GM21423 (cell line): ENCODE measurements around the gene NSUN5.
"Not testable (repeated sequence)": the region's sequence is repeated elsewhere in the genome, so short reads cannot be mapped to it uniquely, and the experiment has no call there.

Source experiments
- ATAC-seq: cut with Tn5 transposase; IDR thresholded peaks from one replicate; pipeline ENCODE4 v1.9.1; 2021; ENCODE audit warnings: mild to moderate bottlenecking, moderate library complexity; ENCODE audit not compliant: unreplicated experiment

Gene NSUN5

DNA sequence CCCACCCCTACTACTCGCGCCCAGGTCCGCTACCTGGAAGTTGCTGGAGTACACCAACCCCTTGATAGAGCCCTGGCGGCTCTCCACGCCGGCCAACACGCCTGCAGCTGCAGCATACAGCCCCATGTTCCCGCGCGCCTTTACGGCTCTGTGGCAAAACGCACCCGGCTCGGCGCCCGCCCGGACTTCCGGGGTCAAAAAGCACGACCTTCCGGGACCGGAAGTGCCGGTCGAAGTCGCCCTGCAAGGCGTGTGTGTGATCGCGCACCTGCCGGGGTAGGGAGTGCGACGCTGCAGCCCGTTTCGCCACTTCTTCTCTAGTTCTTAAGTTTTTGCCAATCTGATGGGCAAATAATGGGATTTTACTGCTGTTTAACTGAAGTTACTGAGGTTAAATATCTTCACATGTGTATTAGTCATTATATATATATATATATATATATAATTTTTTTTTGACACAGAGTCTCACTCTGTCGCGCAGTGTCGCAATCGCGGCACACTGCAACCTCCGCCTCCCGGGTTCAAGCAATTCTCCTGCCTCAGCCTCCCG lies at the start of gene NSUN5:
Gene NSUN5 (minus strand): TSS at position 162 of the 550 bp plus-strand sequence. CDS start 36 bp downstream, at position 126.
- peak; percentile 89 for ATAC-seq

DNA sequence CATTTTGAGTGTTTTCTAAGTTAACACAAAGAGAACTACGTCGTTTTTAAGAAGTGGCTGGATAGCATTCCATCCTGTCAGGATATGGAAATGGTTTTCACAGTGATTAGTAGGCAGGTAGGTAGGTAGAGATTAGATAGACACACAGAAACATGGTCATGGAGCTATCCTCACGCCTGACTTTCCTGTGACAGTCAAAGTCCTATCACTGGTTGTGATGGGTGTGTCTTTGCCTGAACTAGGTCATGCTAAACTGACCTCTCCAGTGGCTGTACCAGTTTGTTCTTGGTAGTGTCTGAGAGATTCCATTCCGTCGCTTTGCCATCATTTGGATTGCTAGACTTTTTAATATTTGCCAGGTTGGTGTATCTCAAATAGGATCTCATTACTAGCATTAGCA lies 47.5 kb upstream of the NSUN5 start:
- no peak for ATAC-seq

DNA sequence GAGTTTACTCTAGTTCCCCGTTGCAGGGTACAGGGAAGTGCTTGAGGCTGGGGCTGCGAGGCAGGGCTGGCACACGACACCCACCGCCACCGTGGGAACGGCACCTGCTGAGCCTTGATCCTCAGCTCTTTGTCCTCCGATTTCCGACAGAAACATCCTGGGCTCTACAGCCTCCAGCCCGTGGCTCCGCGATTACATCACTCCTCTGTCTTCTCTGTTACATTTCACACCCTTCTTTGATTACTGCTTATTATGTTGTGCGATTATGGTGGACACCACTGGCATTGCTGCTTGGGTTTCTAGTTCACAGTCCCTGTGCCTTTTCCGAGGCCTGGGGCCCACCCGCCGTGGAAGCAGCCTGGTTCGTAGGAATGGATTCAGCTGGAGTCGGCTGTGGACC lies 46.2 kb upstream of the NSUN5 start:
- ATAC-seq, result no peak

DNA sequence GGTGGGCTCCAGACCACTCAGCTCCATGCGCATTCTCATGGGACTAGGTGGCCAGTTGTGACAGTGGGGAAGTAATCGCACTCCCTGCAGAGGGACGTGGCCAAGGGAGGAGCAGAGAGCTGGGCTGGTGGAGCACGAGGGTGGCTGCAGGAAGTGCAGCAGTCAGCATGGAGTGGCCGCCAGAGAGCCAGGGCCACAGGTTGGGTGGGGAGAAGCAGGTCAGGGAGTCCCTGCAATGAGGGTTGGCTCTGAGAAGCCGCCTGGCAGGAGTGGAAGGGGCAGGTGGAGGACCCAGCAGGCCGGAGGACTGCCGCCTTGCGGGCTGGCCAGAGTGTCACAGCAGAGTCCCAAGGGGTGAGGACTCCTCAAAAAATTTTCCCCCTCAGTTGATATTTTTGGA lies 45.6 kb upstream of the NSUN5 start:
- ATAC-seq, result no peak

DNA sequence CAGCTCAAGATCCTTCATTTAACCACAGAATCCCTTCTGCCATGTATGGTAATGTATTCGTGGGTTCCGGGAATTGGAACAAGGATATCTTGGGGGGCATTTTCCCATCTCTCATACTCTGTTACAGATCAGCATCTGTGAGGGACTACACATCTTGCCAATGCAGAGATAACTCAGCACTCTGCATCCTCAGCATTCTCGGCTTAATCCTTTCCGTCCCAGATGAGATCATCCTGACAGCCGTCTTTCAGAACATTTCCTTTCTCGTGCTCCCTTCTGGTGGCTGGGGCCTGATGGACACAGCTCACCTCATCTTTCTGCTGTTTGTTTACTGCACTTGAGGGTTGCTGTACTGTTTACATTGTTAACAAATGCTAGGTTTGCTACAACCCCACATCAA lies 44.6 kb upstream of the NSUN5 start:
- no peak for ATAC-seq

DNA sequence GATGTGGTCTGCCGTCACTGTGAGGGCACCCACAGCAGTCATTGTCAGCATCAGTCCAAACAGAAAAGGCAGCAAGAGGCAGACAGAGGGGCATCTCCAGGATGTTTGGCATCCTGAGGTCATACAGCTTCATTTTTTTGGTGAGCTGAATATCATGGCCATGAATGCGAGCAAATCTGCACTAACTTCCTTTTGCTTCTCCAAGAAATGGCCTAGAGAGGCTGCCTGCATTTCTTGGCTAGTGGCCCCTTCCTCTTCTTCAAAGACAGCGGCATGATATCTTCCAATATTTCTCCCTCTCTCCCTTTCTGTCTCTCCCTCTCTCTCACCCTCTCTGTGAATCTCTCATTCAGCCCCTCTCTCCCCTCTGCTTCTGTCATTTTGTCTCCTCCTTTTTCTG lies 44.2 kb upstream of the NSUN5 start:
- no peak for ATAC-seq

DNA sequence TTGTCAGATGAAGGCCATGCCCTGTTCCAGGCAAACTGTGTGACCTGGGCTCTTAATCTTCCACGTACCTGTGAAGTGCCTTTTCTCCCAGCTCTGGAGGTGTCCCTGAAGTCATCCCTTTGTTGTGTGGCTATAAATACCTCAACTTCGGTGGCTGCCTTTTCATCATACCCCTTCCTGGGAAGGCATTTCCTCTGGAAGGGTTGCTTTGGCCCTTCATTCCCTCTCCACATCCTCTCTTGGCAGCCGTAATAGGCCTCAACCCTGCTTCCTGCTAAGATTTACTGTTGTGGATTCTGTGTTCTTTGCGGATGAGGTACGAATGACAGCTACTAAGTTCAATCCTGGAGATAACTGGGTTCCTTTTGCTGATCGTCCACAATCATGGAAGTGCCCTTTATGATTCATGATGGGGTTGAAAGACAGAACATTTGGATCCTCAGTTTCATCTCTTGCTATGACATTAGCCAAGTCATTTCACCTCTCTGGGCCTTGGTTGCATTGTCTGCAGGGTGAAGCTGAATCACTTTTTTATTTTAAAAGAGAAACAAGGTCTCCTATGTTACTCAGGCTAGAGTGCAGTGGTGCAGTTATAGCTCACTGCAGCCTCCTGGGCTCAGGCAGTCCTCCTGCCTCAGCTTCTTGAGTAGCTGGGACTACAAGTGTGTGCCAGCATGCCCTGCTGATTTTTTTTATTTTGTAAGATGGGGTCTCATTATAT lies 43.0 kb upstream of the NSUN5 start:
- ATAC-seq, result no peak

DNA sequence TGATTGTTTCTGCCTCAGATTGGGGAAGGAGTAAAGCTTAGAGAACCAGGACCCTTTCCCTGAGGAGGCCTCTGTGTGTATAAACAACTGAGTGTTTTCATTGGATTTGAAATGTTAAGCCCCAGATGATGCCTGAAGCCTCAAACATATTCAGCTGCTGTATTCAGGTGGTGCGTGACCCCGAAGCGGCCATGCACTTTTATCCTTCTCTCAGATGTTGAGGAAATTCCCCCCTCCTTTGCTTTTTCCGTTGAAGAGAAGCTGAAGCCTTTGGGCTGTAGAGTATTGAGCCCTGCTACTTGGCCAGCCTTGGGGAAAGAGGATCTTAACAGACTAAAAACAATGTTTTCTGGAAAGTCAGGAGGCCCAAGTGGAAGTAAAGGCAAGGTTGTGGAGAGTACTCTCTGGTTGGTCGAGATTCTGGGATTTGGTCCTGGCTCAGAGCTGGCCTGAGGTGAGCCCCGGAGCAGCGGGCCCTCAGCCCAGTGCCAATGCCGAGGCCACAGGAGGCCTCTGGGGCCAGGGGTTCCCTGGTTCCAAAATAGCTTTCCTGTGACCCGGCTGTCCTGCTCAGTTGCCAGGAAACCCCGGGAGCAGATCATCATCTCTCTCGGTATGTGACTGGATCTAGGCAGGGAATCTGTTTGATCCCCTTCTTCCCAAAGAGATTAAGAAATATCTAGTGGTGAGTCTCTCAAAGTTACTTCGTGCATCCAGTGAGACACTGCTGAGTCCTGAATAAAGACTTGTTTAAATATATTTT lies 41.9 kb upstream of the NSUN5 start:
- ATAC-seq, result no peak

DNA sequence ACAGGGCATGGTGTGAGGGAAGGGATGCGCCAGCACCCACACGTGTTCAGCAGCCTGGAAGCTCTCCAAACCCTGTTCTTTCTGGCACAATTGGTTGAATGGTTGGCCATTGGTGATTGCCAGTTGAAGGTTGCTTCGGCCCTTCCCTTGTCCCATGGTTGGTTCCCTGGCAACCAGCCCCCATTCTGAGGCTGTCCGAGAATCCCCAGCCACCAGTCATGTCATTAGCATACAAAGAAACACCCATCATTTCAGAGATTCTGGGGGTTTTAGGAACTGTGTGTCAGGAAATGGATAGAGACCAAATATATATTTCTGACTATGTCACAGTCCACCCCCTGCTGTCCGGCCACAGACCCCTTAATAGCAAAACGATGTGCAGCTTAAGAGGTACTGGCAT lies 41.1 kb upstream of the NSUN5 start:
- no peak for ATAC-seq

DNA sequence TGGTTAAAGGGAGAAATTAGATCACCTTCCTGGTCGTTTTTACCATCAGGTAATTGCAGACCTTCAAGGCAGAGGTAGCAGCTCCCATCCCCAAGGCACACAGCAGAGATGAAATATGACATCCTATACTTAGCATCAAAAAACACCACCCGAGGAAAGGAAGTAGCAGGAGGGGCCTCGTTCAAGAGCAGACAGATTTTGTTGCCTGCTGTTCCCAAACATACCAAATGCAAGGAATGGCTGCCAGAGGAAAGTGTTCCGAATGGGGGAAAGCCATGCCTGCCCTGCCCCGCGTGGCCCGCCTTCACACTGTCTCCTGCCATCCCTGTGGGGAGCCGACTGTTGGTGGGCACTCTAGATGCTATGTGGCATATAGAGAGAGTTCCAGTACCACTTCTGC lies 37.3 kb upstream of the NSUN5 start:
- ATAC-seq, result no peak

DNA sequence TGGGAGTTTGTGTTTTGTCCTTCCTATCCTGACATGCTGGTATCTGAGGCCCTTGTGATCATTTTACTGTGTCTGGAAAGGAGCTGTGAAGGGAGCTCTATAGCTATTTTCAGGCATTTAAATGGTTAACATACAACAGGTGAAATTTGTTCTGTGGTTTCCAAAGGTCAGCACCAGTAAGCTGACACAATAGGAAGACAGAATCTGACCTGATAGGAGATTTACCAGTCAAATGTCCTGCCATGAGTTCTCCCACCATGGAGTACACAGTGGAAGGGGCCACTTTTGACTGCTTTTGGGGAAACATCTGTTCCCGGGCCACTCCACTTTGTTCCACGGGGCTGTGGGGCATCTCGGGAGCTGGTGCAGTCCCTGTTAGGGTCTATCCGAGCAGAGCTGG lies 36.9 kb upstream of the NSUN5 start:
- no peak for ATAC-seq

DNA sequence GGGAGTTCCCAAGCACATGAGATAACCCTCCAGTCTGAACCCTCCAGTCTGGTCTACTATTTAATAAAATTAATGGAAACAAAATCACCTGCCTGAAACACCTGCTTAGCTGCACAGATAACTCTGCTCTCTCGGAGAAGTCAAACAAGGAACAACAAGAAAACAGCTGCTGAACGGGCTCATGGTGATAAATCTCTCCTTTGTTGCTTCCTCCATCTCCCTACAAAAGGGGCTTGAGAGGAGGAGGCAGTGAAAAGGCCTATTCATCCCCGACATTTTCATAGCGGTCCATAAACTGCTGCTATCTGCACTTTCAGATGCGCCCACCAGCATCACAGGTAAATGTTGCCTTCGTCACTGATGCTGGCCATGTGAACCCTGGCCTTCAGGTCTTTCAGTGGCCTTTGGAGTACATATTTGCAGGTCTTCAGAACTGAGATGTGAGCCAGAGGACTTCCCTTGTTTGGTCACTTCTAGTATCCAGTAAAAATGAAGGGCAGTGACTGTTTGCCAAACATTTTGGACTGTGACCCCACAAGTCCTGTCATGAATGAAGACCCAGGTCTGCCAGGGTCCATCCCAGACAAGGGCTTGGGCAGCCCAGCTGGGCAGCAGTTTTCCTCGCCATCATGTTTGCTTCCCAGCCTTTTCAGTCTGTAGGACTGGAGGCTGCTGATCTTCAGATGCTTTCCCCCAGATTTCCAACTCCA lies 35.2 kb upstream of the NSUN5 start:
- ATAC-seq, result no peak

DNA sequence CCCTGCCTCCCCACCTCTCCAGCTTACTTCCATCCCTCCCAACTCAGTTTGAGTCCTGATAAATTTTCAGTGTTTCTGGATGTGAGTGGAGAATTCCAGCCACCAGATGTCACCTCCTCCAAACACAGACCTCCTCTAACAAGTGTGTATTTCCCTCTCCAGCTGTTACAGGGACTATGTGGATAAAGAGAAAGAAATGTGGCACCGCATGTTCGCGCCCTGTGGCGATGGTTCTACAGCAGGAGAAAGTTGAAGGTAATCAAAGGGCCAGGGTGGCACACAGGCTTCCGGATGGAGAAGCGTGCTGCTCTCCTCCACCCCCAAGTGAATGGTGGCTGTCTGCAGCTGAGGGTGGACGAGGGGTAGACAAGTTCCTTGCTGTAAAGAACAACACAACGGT lies 34.0 kb upstream of the NSUN5 start:
- ATAC-seq, result no peak

DNA sequence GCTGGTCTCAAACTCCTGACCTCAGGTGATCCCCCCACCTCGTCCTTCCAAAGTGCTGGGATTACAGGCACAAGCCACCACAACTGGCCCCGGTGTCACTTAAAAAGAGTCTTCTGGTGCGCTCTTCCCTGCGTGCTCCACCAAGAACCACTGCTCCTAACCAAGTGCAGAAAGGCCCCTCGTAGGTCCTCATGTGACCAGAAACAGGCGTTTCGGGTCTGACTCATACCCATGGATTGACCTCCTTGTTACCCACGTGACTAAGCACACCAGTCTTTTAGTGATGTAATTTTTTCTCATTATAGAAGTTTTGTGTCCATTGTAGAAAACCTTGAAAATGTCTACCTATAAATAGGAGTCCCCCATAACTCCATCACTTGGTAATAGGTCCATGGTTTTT lies 33.3 kb upstream of the NSUN5 start:
- ATAC-seq, result no peak

DNA sequence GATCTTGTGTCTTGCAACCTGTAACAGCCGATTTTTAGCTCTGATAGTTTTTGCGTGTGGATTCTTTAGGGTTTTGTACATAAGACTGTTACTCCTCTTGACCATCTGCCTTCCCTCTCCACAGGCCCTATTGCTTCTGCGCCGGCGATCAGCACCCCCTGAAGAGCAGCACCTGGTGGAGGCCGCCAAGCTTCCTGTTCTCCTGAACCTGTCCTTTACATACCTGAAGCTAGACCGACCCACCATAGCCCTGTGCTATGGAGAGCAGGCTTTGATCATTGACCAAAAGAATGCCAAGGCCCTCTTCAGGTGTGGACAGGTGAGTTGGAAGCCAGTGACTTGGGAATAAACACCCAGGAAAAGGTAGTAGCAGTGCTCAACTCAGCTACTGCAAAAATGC lies 31.9 kb upstream of the NSUN5 start:
- no peak for ATAC-seq

DNA sequence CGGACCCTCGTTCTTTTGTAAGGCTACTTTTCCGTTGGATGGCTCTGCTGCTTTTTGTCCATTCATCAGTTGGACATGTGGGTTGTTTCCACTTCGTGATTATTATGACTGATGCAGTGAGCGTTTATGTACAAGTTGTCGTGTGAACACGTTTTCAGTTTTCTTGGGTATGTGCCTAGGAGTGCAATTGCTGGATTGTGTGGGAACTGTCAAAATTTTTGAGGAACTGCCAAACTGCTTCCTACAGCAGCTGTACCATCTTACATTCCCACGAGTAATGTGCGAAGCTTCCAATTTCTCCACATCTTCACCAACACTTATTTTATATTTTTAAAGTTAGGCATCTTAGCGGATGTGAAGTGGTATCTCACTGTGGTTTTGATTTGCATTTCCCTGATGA lies 29.7 kb upstream of the NSUN5 start:
- ATAC-seq, result no peak

DNA sequence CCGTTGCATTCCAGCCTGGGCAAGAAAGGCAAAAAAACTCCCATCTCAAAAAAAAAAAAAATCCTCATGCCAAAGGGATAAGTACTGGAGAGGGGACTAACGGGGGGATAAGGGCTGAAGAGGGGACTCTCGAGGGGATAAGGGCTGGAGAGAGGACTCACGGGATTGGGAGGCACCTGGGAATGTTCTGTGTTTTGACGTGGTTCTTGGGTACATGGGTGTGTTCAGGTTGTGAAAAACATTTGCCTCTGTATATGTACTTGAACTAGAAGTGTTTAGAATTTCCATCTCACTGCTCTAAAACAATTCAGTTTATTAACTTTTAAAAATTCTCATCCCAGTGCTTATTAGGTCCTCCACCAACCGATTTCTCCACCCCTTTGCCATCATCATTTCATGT lies 23.8 kb upstream of the NSUN5 start:
- no peak for ATAC-seq

DNA sequence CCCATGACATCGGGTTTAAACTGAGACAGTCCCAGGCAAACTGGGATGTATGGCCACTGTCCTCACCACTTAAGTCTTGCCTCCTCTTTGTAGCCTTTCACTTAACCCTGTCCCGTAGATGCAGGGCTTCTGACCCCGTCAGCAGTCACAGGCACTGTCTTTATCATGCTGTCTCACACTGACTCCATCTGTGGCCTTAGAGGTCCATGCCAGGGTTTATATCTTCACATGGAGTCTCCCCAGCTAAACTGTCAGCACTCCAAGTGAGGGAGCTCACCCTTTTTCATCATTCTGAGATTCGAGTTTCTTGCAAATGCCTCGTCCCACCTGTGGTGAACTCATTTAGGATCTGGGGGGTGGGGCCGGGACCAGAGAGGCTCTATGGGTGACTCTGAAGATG lies 22.1 kb upstream of the NSUN5 start:
- no peak for ATAC-seq

DNA sequence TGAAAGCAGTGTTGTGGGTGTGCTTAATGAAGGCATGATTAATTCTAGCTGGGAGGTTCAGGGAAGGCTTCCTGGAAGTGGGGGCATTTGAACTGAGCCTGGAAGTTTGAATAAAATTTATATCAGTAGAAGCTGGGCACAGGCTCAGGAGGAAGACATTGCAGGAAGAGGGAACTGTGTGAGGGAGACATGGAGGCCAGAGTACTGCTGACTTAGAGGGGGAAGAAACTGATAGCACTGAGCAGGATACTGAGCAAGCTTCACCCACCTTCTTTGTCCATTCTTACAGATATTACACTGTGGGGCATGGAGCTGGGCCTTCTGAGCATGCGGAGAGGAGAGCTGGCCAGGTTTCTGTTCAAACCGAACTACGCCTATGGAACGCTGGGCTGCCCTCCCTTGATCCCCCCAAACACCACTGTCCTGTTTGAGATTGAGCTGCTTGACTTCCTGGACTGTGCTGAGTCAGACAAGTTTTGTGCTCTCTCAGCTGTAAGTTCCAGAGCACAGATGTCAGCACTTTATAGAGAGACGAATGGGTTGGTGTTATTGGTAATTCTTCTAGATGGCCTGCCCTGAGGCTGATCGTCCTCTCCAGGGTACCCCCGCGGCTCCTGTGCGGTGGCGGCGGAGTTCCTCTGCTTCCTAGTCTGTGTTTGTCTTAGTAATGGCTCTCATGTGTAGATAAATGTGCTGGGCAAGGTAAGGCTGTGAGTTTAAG lies 21.4 kb upstream of the NSUN5 start:
- ATAC-seq, result no peak

DNA sequence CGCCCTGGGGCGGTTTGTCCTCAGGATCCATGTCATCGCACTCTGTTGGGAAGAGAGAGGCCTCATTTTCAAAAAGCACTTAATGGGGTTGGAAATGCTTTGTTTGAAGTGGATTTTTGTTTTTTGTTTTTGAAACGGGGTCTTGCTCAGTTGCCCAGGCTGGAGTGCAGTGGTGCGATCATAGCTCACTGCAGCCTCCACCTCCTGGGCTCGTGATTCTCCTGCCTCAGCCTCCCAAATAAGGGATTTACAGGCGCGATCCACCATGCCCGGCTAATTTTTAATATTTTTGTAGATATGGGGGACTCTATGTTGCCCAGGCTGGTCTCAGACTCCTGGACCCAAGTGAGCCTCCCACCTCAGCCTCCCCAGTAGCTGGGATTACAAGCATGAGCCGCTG lies 20.1 kb upstream of the NSUN5 start:
- ATAC-seq, result no peak

DNA sequence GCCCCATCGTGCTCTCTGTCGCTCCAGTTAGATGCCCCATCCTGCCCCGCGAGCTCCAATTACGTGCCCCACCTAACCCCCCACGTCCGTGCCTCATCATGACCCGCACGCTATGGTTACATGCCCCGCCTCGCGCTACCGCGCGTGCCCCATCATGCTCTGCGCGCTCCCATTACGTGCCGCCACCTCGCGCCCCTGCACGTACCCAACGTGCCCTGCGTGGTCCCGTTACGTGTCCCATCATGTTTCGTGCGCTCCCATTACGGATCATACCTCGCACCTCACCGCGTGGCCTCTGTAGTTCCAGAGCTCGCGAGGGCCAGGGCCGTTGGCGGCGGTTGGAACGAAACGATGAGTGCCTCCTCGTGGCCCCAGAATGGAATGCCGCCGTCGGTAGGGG lies 19.3 kb upstream of the NSUN5 start, which contains the start of the genes FKBP6 and TRIM50:
Gene FKBP6 (plus strand): TSS at position 240 of the 400 bp plus-strand sequence. CDS start 268 bp downstream, outside the sequence.
Gene TRIM50 (minus strand): TSS at position 161 of the 400 bp plus-strand sequence. CDS start 3,295 bp downstream, outside the sequence.
- not testable (repeated sequence) for ATAC-seq
